H9 (cell line): ENCODE results near the gene TYW1. TPM values are rescaled to one million over a fixed set of nuclear protein-coding genes. Genes with fewer than 3 reads are reported as not detected.
"Not testable (repeated sequence)": the region's sequence is repeated elsewhere in the genome, so short reads cannot be mapped to it uniquely, and the experiment has no call there.

ENCODE experiments used
- DNase-seq: peaks from one replicate; pipeline ENCODE4 v3.0.0-alpha.2; 2017
- H2AFZ ChIP-seq: one replicate; pipeline ENCODE4 v1.6.1; 2013; ENCODE audit warnings: mild to moderate bottlenecking, low read length, control low read depth, moderate library complexity
- H2AK5ac ChIP-seq: 2 replicates; pipeline ENCODE4 v1.6.1; 2013; ENCODE audit warnings: low read length, control low read depth, mixed read lengths; ENCODE audit not compliant: insufficient read length
- H2BK120ac ChIP-seq: one replicate; pipeline ENCODE4 v1.6.1; 2013; ENCODE audit warnings: low read depth, mild to moderate bottlenecking, low read length, control low read depth, inconsistent platforms; ENCODE audit not compliant: poor library complexity, severe bottlenecking
- H2BK12ac ChIP-seq: 2 replicates; pipeline ENCODE4 v1.6.1; 2013; ENCODE audit warnings: low read length, control low read depth, mixed read lengths, low read depth; ENCODE audit not compliant: insufficient read length
- H2BK15ac ChIP-seq: 2 replicates; pipeline ENCODE4 v1.6.1; 2013; ENCODE audit warnings: low read depth, low read length, control low read depth
- H2BK20ac ChIP-seq: one replicate; pipeline ENCODE4 v1.6.1; 2013; ENCODE audit warnings: low read depth, mild to moderate bottlenecking, low read length, control low read depth, inconsistent platforms; ENCODE audit not compliant: poor library complexity, severe bottlenecking
- H2BK5ac ChIP-seq: 2 replicates; pipeline ENCODE4 v1.6.1; 2013; ENCODE audit warnings: low read length, control low read depth, mixed read lengths; ENCODE audit not compliant: insufficient read length
- H3K14ac ChIP-seq: 2 replicates; pipeline ENCODE4 v1.6.1; 2013; ENCODE audit warnings: low read length, control low read depth; ENCODE audit not compliant: insufficient read depth
- H3K18ac ChIP-seq: 2 replicates; pipeline ENCODE4 v1.6.1; 2013; ENCODE audit warnings: low read depth, mild to moderate bottlenecking, mixed read lengths, low read length, control low read depth; ENCODE audit not compliant: insufficient read length
- H3K23ac ChIP-seq: 2 replicates; pipeline ENCODE4 v1.6.1; 2013; ENCODE audit warnings: low read length, control low read depth, mixed read lengths, low read depth; ENCODE audit not compliant: insufficient read length
- H3K23me2 ChIP-seq: 2 replicates; pipeline ENCODE4 v1.6.1; 2013; ENCODE audit warnings: low read depth, mild to moderate bottlenecking, mixed read lengths, low read length, control low read depth; ENCODE audit not compliant: insufficient read length, poor library complexity, severe bottlenecking
- H3K27ac ChIP-seq: 2 replicates; pipeline ENCODE4 v1.5.1; 2013; ENCODE audit warnings: low read length, control low read depth, mixed read lengths, low read depth; ENCODE audit not compliant: insufficient read length
- H3K27me3 ChIP-seq: 2 replicates; pipeline ENCODE4 v1.6.1; 2013; ENCODE audit warnings: low read length, control low read depth, inconsistent platforms; ENCODE audit not compliant: insufficient read depth
- H3K4ac ChIP-seq: 2 replicates; pipeline ENCODE4 v1.6.1; 2013; ENCODE audit warnings: low read depth, mild to moderate bottlenecking, control low read depth, inconsistent platforms, low read length, moderate library complexity
- H3K4me1 ChIP-seq: 2 replicates; pipeline ENCODE4 v1.6.1; 2013; ENCODE audit warnings: low read length, control low read depth, inconsistent platforms; ENCODE audit not compliant: insufficient read depth
- H3K4me2 ChIP-seq: 2 replicates; pipeline ENCODE4 v1.6.1; 2013; ENCODE audit warnings: low read length, control low read depth, mixed read lengths; ENCODE audit not compliant: insufficient read length, insufficient read depth
- H3K56ac ChIP-seq: 2 replicates; pipeline ENCODE4 v1.6.1; 2013; ENCODE audit warnings: low read depth, mild to moderate bottlenecking, mixed read lengths, low read length, control low read depth; ENCODE audit not compliant: insufficient read length
- H3K79me1 ChIP-seq: 2 replicates; pipeline ENCODE4 v1.6.1; 2013; ENCODE audit warnings: low read depth, mild to moderate bottlenecking, moderate library complexity, low read length, control low read depth, inconsistent platforms; ENCODE audit not compliant: insufficient read depth, poor library complexity, severe bottlenecking
- H3K79me2 ChIP-seq: 2 replicates; pipeline ENCODE4 v1.6.1; 2013; ENCODE audit warnings: low read length, control low read depth, inconsistent platforms; ENCODE audit not compliant: insufficient read depth
- H3K9ac ChIP-seq: 2 replicates; pipeline ENCODE4 v1.6.1; 2013; ENCODE audit warnings: low read length, control low read depth, mixed read lengths; ENCODE audit not compliant: insufficient read length; ENCODE audit errors: extremely low read depth
- H3K9me3 ChIP-seq: one replicate; pipeline ENCODE4 v1.6.1; 2013; ENCODE audit warnings: low read depth, low read length, inconsistent platforms; ENCODE audit not compliant: control insufficient read depth
- H3T11ph ChIP-seq: one replicate; pipeline ENCODE4 v1.6.1; 2013; ENCODE audit warnings: mild to moderate bottlenecking, low read length, control low read depth, inconsistent platforms
- H4K20me1 ChIP-seq: one replicate; pipeline ENCODE4 v1.6.1; 2013; ENCODE audit not compliant: control insufficient read depth, insufficient read length, insufficient read depth
- H4K5ac ChIP-seq: 2 replicates; pipeline ENCODE4 v1.6.1; 2013; ENCODE audit warnings: low read depth, mild to moderate bottlenecking, mixed read lengths, low read length, control low read depth; ENCODE audit not compliant: insufficient read length
- H4K8ac ChIP-seq: replicated peaks from 2 replicates; pipeline ENCODE4 v1.6.1; 2013; ENCODE audit warnings: low read length, control low read depth, mixed read lengths, low read depth; ENCODE audit not compliant: insufficient read length
- H4K91ac ChIP-seq: 2 replicates; pipeline ENCODE4 v1.6.1; 2013; ENCODE audit warnings: low read depth, mild to moderate bottlenecking, moderate library complexity, mixed read lengths, low read length, control low read depth; ENCODE audit not compliant: insufficient read length
- H3K27ac Mint-ChIP-seq, 3 experiments: 2 replicates in 2 of 3; 3 replicates in 1 of 3; pipeline ENCODE4 v1.8.0; 2020 to 2021; ENCODE audit warnings: mixed read lengths in 3 of 3, mild to moderate bottlenecking in 1 of 3, moderate library complexity in 1 of 3
- H3K27me3 Mint-ChIP-seq: 2 replicates; pipeline ENCODE4 v1.8.0; 2021; ENCODE audit warnings: low read depth, mild to moderate bottlenecking, moderate library complexity, mixed read lengths
- H3K36me3 Mint-ChIP-seq, 3 experiments: 2 replicates in 2 of 3; 3 replicates in 1 of 3; pipeline ENCODE4 v1.8.0; 2020 to 2021; ENCODE audit warnings: low read depth in 3 of 3, mixed read lengths in 3 of 3; ENCODE audit not compliant: insufficient read depth in 1 of 3
- H3K4me1 Mint-ChIP-seq, 2 experiments: 2 replicates each; pipeline ENCODE4 v1.8.0; 2020; ENCODE audit warnings: mixed read lengths in 2 of 2
- H3K4me3 Mint-ChIP-seq, 2 experiments: 2 replicates in 1 of 2; 3 replicates in 1 of 2; pipeline ENCODE4 v1.8.0; 2020 to 2021; ENCODE audit warnings: mild to moderate bottlenecking in 2 of 2, mixed read lengths in 2 of 2, moderate library complexity in 1 of 2
- H3K9me3 Mint-ChIP-seq, 2 experiments: 2 replicates in 1 of 2; 3 replicates in 1 of 2; pipeline ENCODE4 v1.8.0; 2020; ENCODE audit warnings: mild to moderate bottlenecking in 2 of 2, mixed read lengths in 2 of 2, moderate library complexity in 1 of 2
- WGBS: extraction: QIAGEN DNeasy Blood & Tissue Kit; methylation state at CpG from one replicate; pipeline ENCODE4 v1.1.7; 2013; ENCODE audit warnings: missing lambda C conversion rate, low lambda C conversion rate, mixed read lengths; ENCODE audit not compliant: insufficient read length; ENCODE audit errors: extremely low coverage; 5-methylcytosine and 5-hydroxymethylcytosine counted together
- total RNA-seq: library from RNA; stranded (reverse); gene quantifications from 2 replicates; pipeline ENCODE4 v1.2.1, GENCODE V29; 2021

Gene TYW1
- total RNA-seq, 1 experiment from 2014 or later: 22.3 TPM

DNA sequence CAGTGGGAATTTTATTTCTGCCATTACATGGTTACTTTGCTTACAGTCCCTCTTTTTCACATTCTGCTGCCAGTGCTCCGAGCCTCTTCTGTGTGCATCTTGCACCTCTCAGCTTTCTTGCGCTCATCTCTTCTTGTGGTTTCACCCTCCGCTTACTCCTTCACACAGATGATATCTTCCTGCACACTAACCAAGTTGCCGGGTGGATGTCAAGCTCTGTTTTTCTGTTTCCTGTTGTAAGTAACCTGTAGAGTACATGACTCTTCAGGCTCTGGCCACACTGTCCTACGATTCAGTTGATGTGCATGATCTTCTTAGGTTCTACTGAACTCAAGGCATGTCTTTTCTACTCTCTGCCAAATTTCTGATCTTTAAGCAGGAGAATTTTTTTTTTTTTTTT lies 166.7 kb downstream of the TYW1 start:
- not testable (repeated sequence) for H3K27ac Mint-ChIP-seq, H2AFZ ChIP-seq

DNA sequence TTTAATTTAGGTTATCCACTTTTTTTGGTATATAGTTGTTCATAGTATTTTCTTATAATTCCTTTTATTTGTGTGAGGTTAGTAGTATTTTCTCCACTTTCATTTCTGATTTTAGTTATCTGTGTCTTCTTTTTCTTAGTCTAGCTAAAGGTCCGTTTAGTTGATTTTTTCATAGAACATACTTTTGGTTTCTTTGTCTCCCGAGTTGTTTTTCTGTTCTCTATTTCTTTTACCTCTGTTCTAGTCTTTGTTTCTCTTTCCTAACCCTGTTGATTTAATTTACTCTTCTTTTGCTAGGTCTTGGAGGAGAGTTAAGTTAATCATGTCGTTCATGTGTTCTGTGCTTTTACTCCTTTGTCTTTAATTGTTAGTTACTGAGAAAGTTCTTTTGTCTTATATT lies 174.5 kb downstream of the TYW1 start:
- H2BK5ac ChIP-seq, H4K5ac ChIP-seq, H3K79me1 ChIP-seq, H3T11ph ChIP-seq, H3K36me3 Mint-ChIP-seq, H3K4me2 ChIP-seq, H4K91ac ChIP-seq, H3K56ac ChIP-seq, H3K79me2 ChIP-seq, H3K14ac ChIP-seq, H3K23ac ChIP-seq, H3K9me3 Mint-ChIP-seq, H3K9ac ChIP-seq, H3K4me3 Mint-ChIP-seq, H3K27me3 ChIP-seq, H2BK20ac ChIP-seq, H4K20me1 ChIP-seq, H3K9me3 ChIP-seq, H3K4me1 Mint-ChIP-seq, H3K27me3 Mint-ChIP-seq, H3K23me2 ChIP-seq, H2BK120ac ChIP-seq, H4K8ac ChIP-seq, H2BK15ac ChIP-seq, H2AK5ac ChIP-seq, H3K18ac ChIP-seq, H3K4ac ChIP-seq, H2BK12ac ChIP-seq, H3K4me1 ChIP-seq, H2AFZ ChIP-seq, DNase-seq, H3K27ac ChIP-seq: not testable (repeated sequence)
- peak overlapping the region in 1 of 3 experiments; percentile 89; a peak in 2 of 7 replicates for H3K27ac Mint-ChIP-seq
- WGBS: no CpG with 5 or more reads among the region's 3 CpGs

More for the DNA sequence above, 166.7 kb downstream of the TYW1 start:
- not testable (repeated sequence) for H3K4me3 Mint-ChIP-seq, H3K27me3 Mint-ChIP-seq, H3K27ac ChIP-seq, H3K9ac ChIP-seq, H3K27me3 ChIP-seq, H3K4me1 Mint-ChIP-seq, H3K14ac ChIP-seq, H4K20me1 ChIP-seq, H3K9me3 Mint-ChIP-seq, H3T11ph ChIP-seq, H3K56ac ChIP-seq, H2BK5ac ChIP-seq, H2BK15ac ChIP-seq, H3K4ac ChIP-seq, H4K91ac ChIP-seq, H4K8ac ChIP-seq, H3K9me3 ChIP-seq, H2BK12ac ChIP-seq, H2BK120ac ChIP-seq, H2BK20ac ChIP-seq, H3K18ac ChIP-seq, H3K4me1 ChIP-seq, H3K23ac ChIP-seq, H2AK5ac ChIP-seq, H3K4me2 ChIP-seq, H3K23me2 ChIP-seq, H3K79me2 ChIP-seq, DNase-seq, H3K36me3 Mint-ChIP-seq, H3K79me1 ChIP-seq, H4K5ac ChIP-seq
- WGBS: no CpG with 5 or more reads among the region's 5 CpGs
